Activated naive CD4-positive, alpha-beta T cell treated with anti-CD3 and anti-CD28 coated beads, Interleukin-2, amount 50 U/mL, for 16 hours (primary cell): Measurements from ENCODE around the gene HES1.

Experiments used
- DNase-seq: peaks from one replicate; pipeline ENCODE4 v3.0.0-alpha.2; 2020

The HES1 gene

GRCh38 chr3:194170793-194171192 is 34.8 kb downstream of the HES1 start:
- no peak for DNase-seq

DNA sequence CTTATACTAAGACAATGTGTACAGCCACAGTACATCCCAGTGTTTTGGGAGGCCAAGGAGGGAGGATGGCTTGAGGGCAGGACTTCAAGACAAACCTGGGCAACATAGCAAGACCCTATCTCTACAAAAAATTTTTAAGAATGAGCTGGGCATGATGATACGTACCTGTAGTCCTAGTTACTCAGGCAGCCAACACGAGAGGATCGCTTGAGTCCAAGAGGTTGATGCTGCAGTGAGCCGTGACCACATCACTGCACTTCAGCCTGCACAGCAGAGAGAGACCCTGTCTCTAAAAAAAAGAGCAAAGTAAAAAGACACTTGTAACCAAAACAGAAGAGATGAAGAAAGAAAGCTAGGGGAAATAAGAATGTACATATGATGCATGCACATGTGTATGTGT is 38.5 kb downstream of the HES1 start:
- DNase-seq = no peak

GRCh38 chr3:194174980-194175379 is 39.0 kb downstream of the HES1 start:
- DNase-seq = no peak

DNA sequence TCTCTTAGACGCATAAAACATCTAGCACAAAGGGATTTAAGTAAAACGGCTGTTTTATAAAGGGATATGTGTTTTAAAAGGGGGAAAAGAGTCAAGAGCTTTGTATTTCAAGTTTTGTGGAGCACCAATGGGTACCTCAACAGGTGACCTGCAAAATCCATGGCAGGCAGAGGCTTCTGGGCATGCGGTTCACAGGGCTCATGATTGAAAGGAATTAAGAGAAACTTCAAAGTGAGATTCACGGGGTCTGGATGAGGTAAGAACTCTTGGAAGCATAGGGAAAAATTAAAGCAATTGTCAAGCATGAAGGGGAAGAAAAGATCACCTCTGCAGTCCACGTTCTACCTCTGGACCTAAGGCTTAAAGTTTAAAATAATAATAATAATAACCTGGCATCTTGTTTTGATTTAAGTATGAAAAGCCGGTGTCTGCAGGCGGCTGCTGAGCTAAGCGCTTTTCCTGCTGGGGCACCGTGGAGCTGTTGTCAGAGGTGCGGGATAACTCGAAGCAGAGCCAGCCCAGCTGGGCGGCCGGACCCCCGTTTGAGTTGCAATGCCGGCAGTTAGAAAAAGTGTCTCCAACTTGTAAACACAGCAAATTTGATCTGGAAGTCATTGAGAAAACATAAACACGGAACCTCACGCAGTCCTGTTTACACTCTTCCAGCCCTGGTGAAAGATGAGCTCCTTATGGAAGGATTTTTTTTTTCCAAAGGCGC is 40.5 kb downstream of the HES1 start:
- no peak for DNase-seq

- DNase-seq = no peak
Observed at GRCh38 chr3:194177141-194177540, 41.2 kb downstream of the HES1 start.

DNA sequence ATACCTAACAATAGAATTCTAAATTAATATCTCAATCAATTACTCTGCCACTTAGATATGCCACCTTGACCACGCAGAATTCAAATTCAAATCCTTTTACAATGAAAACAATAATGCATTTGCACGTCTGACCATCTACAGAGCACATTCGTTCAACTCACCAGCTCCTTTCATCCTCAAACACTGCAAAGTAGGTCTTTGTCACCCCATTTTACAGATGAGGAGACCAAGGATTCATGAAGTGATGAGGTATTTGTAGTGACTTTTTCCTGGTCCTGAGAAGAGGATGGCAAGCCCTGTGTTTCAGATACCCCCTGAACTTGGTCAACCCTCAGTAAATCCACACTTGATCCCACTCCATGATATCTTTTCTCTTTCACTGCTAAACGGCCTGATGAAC is 42.2 kb downstream of the HES1 start:
- DNase-seq = no peak

- no peak for DNase-seq
Observed at GRCh38 chr3:194178669-194179068, 42.7 kb downstream of the HES1 start.

DNA sequence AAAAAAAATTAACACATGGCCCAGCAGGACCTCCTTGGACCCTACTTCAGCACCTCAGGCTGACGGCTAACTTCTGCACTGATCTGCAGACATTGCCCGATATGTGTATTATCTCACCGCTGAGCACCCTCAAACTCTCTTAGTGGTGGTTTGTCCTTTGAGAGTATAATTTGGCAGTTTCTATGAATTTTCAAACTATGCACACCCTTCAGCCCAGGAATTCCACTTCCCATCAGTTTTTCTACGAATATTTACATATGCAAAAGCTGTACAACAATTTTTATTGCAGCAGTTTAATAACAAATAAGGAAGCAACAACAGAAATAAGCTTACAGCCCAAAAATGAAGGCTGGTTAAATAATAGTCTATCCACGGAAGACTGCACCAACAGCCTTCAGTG is 44.6 kb downstream of the HES1 start:
- no peak for DNase-seq

- DNase-seq = no peak
Observed at GRCh38 chr3:194181612-194182529, 45.9 kb downstream of the HES1 start.

DNA sequence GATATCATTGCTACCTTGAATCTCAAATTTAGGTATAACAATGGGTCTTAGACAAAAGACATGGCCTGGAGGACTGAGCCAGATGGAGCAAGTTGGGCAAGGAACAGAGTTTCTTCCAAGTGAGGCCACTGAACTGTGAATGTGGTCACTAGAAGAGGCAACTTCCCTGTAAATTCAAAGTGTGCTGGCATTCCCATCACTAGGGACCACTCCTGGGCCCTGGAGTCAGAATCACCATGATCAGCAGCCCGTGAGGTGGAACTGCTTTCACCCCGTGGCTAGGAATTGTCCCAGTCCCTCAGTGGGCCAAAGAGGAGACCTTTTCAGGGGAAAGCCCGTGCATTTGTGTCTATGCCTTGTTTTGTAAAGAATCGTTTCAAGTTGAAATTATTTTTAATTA is 47.3 kb downstream of the HES1 start:
- no peak for DNase-seq

DNA sequence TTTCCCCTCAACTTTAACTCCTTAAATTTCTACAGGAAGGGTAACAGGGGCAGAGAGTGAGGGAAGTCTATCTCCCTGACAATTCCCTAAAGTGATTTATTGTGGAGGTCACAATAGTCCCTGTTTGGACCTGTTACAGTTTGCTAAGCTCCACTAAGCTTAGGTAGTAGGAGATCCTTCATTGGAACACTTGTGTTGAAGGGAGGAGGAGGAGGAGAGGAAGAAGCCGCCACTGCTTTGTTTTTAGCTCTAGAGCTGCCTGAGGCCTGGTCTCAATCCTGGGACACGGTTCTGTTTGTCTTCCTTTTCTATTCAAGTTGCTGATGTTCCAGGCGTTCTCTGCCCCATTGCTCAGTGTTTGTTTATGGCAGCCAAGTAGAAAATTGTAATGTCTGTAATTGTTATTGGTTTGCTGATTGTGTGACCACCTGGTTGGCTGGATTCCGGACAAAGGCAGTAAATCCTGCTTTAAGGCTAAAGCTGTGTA is 48.4 kb downstream of the HES1 start:
- DNase-seq = no peak

DNA sequence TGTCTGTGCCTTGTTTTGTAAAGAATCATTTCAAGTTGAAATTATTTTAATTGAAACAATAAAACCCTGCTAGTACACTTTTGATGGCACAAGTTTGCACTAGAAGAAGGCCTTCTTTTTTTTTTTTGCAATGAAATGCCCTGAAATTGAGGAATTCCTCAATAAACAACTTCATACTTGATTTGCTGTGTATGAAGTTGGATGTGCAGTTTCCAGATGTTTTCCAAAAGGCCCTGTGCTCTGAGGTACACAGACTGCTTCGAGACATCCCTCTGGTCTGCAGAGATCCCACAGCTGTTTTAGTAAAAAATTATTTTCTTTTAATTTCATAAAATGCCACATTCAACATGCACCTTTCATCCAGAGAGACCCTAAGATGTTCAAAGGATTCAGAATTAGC is 48.9 kb downstream of the HES1 start:
- no peak for DNase-seq

GRCh38 chr3:194185221-194185620 is 49.3 kb downstream of the HES1 start:
- DNase-seq = no peak

GRCh38 chr3:194187233-194187944 is 51.4 kb downstream of the HES1 start:
- no peak for DNase-seq
